Esophagus squamous epithelium (tissue), 4 donors: Measurements from ENCODE around the gene EEF1AKMT3.

ENCODE experiments used
- CTCF ChIP-seq, 6 experiments: fragments of 450-650 bp in 4 of 6; fragments of 200-600 bp in 2 of 6; sonication (generic) in 2 of 6; IDR thresholded peaks; one replicate each; pipeline ENCODE4 v1.5.1; 2016 to 2019; ENCODE audit warnings: antibody characterized with exemption in 6 of 6, mild to moderate bottlenecking in 4 of 6, moderate library complexity in 4 of 6
- POLR2A ChIP-seq, 4 donors: fragments of 450-650 bp; IDR thresholded peaks; one replicate each; pipeline ENCODE4 v1.6.1; 2017; ENCODE audit warnings: antibody characterized with exemption in 4 of 4, mild to moderate bottlenecking in 4 of 4, moderate library complexity in 3 of 4

DNA sequence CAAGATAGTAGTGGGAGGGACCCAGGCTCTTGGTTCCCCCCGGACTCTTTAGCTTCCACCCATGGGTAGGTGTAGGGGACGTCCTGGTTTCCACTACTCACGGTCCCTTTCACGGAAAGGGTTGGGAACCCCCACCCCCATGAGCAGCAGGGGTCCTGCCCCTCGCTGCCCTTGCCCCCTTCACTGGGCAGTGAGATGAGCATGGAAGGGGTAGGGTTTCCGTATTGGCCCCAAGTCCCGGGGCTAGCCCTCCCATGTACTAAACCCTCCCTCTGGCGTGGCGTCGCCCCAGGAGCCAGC, 46.6 kb upstream of the EEF1AKMT3 start:
- TF ChIP-seq CTCF (IDR thresholded peaks at IDR 0.05) (no peak), POLR2A (IDR thresholded peaks at IDR 0.05) (no peak)
